Nephron (organoid): ENCODE data around the gene ESPN.

Source experiments
- H3K27ac Mint-ChIP-seq, 3 experiments: 2 replicates each; pipeline ENCODE4 v1.8.0; 2020; ENCODE audit warnings: mixed read lengths in 3 of 3, mild to moderate bottlenecking in 2 of 3, moderate library complexity in 1 of 3
- H3K27me3 Mint-ChIP-seq: 2 replicates; pipeline ENCODE4 v1.8.0; 2021; ENCODE audit warnings: low read depth, mild to moderate bottlenecking, moderate library complexity, mixed read lengths
- H3K36me3 Mint-ChIP-seq: 2 replicates; pipeline ENCODE4 v1.8.0; 2020; ENCODE audit warnings: low read depth, mixed read lengths
- H3K4me1 Mint-ChIP-seq: 2 replicates; pipeline ENCODE4 v1.8.0; 2020; ENCODE audit warnings: mixed read lengths
- H3K4me3 Mint-ChIP-seq, 3 experiments: 2 replicates each; pipeline ENCODE4 v1.8.0; 2020; ENCODE audit warnings: mild to moderate bottlenecking in 3 of 3, mixed read lengths in 3 of 3, moderate library complexity in 2 of 3
- H3K9me3 Mint-ChIP-seq: 2 replicates; pipeline ENCODE4 v1.8.0; 2020; ENCODE audit warnings: mixed read lengths
- CTCF ChIP-seq, 3 experiments: fragments of 200-600 bp; sonication (generic); IDR thresholded peaks; one replicate each; pipeline ENCODE4 v1.5.0; 2021; ENCODE audit warnings: antibody characterized with exemption in 3 of 3; ENCODE audit not compliant: unreplicated experiment in 3 of 3

Gene ESPN

GRCh38 chr1:6401673-6402072 is 22.9 kb upstream of the ESPN start:
- no peak overlapping the region for H3K4me3 Mint-ChIP-seq
- no peak for TF ChIP-seq CTCF (IDR thresholded peaks at IDR 0.05; ENCODE audit: unreplicated experiment in 3 of 3)
- H3K9me3 Mint-ChIP-seq = no peaks in the 10 kb centered on the region
- H3K36me3 Mint-ChIP-seq = no peaks in the 10 kb centered on the region
- no peaks in the 10 kb centered on the region for H3K4me1 Mint-ChIP-seq
- H3K27ac Mint-ChIP-seq = no peak overlapping the region
- peaks cover 51% of the 10 kb centered on the region for H3K27me3 Mint-ChIP-seq

GRCh38 chr1:6408023-6408422 is 16.6 kb upstream of the ESPN start:
- H3K4me1 Mint-ChIP-seq = no peaks in the 10 kb centered on the region
- H3K27me3 Mint-ChIP-seq = peaks cover 62% of the 10 kb centered on the region
- TF ChIP-seq CTCF (IDR thresholded peaks at IDR 0.05; ENCODE audit: unreplicated experiment in 3 of 3) = no peak
- no peak overlapping the region for H3K27ac Mint-ChIP-seq
- H3K9me3 Mint-ChIP-seq = no peaks in the 10 kb centered on the region
- H3K36me3 Mint-ChIP-seq = no peaks in the 10 kb centered on the region
- H3K4me3 Mint-ChIP-seq = no peak overlapping the region

- no peaks in the 10 kb centered on the region for H3K36me3 Mint-ChIP-seq
- no peaks in the 10 kb centered on the region for H3K4me1 Mint-ChIP-seq
- no peaks in the 10 kb centered on the region for H3K9me3 Mint-ChIP-seq
- H3K27ac Mint-ChIP-seq = no peak overlapping the region
- peaks cover 70% of the 10 kb centered on the region for H3K27me3 Mint-ChIP-seq
- no peak for TF ChIP-seq CTCF (IDR thresholded peaks at IDR 0.05; ENCODE audit: unreplicated experiment in 3 of 3)
- H3K4me3 Mint-ChIP-seq = no peak overlapping the region
Observed at GRCh38 chr1:6409053-6409452, 15.5 kb upstream of the ESPN start.

GRCh38 chr1:6409733-6410132 is 14.8 kb upstream of the ESPN start:
- Mint-ChIP-seq H3K9me3 (no peaks in the 10 kb centered on the region), H3K36me3 (no peaks in the 10 kb centered on the region), H3K4me1 (no peaks in the 10 kb centered on the region), H3K4me3 (no peak overlapping the region), H3K27me3 (peaks cover 73% of the 10 kb centered on the region), H3K27ac (no peak overlapping the region)
- no peak for TF ChIP-seq CTCF (IDR thresholded peaks at IDR 0.05; ENCODE audit: unreplicated experiment in 3 of 3)

GRCh38 chr1:6410248-6410893 is 14.2 kb upstream of the ESPN start:
- H3K27ac Mint-ChIP-seq = no peak overlapping the region
- no peak for TF ChIP-seq CTCF (IDR thresholded peaks at IDR 0.05; ENCODE audit: unreplicated experiment in 3 of 3)
- no peaks in the 10 kb centered on the region for H3K4me1 Mint-ChIP-seq
- H3K4me3 Mint-ChIP-seq = no peak overlapping the region
- no peaks in the 10 kb centered on the region for H3K36me3 Mint-ChIP-seq
- H3K9me3 Mint-ChIP-seq = no peaks in the 10 kb centered on the region
- peaks cover 73% of the 10 kb centered on the region for H3K27me3 Mint-ChIP-seq

GRCh38 chr1:6412896-6413295 is 11.7 kb upstream of the ESPN start:
- no peak for TF ChIP-seq CTCF (IDR thresholded peaks at IDR 0.05; ENCODE audit: unreplicated experiment in 3 of 3)
- H3K27me3 Mint-ChIP-seq = peaks cover 76% of the 10 kb centered on the region
- no peaks in the 10 kb centered on the region for H3K9me3 Mint-ChIP-seq
- no peaks in the 10 kb centered on the region for H3K4me1 Mint-ChIP-seq
- no peak overlapping the region for H3K27ac Mint-ChIP-seq
- no peaks in the 10 kb centered on the region for H3K36me3 Mint-ChIP-seq
- no peak overlapping the region for H3K4me3 Mint-ChIP-seq
